Kasumi-1 (cell line): ENCODE measurements around the gene MCUR1.
"Not testable (repeated sequence)": the region's sequence is repeated elsewhere in the genome, so short reads cannot be mapped to it uniquely, and the experiment has no call there.

ENCODE experiments used
- DNase-seq, 2 experiments: peaks; one replicate each; lab custom pipeline; 2025; lab: John Stamatoyannopoulos, UW

The MCUR1 gene

DNA sequence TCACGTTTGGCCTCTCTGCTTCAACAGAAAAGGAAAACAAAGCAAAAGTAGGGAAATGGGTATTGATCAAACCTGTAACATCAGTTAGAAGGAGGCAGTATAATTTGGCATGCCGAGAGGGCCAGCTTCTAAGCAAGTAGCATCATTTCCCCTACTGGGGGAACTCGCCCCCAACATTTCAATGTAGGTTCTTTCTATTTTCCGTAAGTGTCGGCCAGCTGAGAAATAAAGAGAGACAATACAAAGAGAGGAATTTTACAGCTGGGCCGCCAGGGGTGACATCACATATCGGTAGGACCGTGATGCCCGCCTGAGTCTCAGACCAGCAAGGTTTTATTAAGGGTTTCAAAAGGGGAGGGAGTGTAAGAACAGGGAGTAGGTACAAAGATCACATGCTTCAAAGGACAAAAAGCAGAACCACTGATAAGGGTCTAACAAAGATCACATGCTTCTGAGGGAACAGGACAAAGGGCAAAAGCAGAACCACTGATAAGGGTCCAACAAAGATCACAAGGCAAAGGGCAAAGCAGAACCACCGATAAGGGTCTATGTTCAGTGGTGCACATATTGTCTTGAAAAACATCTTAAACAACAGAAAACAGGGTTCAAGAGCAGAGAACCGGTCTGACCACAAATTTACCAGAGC, 14.4 kb upstream of the MCUR1 start:
- DNase-seq = not testable (repeated sequence)

DNA sequence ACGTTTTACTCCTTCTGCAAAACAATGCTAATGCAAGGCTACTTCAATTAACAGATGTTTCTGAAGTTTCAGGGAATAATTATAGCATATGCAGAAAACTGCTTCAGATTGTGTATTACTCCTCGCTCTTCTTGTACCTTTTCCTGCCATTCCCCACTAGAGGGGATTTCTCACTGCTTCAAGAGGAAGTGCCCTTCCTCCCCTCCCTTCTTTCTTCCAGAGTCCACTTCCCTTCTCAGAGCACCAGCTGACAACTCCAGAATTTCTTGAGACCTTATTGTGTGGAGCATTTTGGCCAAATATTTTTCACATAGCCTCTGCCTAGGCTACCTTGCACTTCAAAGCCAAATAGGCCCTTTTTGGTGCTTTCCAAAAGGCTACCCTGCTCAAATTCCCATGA, 12.7 kb upstream of the MCUR1 start:
- DNase-seq = peak in 1 of 2 experiments; percentile 5

DNA sequence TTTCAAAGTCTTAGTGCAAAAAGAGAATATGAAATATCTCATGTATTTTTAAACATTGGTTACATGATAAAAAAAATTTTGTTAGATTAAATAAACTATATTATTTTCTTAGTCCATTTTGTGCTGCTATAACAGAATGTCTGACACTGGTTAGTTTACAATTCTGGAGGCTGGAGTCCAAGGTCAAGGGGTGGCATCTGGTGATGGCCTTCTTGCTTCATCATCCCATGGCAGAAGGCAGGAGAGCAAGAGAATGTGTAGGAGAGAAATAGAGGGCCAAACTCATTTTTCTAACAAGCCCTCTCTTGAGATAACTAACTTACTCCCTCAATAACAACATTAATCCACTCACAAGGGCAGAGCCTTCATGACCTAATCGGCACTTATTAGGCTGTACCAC, 11.5 kb upstream of the MCUR1 start:
- DNase-seq = no peak

DNA sequence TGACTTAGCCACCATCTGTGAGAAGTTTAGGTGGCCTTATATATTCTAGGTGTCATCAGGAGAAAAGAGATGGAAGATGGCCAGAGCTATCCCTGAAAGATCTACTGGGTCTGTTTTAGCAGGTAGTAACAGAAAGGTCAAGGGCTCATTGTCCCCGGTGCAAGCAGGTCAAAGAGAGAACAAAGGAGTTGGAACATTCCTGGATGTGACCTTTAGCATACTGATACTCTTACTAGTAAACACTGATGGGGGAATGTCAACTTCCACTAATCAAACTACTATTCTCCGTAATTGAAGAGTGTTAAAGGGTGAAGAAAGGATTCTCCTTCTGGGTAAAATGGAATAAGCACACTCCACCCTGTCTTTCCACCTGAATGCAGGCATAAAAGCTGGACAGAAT, 4.0 kb upstream of the MCUR1 start:
- DNase-seq = no peak

DNA sequence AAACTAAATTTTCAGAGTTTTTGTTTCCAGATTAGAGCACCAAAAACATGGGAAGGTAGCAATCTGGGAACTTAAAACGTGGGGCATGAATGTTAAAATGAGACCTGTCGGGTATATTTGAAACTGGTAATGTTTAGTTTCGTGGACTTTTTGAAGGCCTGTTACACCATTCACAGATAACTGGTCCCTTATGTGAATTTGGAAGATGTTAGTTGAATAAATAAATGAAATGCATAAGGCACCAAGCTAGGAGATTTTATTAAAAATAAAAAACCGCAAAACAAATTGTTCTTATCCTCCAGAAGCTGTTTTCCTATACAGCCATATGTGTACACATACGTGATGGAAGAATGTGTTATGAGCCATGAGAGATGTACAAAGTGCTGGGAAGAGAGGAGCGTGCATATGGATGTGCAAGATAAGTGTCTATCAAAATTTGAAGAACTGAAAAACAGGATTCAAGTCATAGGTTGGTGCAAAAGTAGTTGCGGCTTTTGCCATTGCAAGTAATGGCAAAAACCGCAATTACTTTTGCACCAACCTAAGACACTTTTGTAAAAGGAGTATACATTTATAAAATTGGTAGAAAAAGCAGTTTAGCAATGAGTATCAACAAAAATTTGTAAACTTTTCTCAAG, 700 bp upstream of the MCUR1 start:
- DNase-seq = peak; percentile 22 to 27

DNA sequence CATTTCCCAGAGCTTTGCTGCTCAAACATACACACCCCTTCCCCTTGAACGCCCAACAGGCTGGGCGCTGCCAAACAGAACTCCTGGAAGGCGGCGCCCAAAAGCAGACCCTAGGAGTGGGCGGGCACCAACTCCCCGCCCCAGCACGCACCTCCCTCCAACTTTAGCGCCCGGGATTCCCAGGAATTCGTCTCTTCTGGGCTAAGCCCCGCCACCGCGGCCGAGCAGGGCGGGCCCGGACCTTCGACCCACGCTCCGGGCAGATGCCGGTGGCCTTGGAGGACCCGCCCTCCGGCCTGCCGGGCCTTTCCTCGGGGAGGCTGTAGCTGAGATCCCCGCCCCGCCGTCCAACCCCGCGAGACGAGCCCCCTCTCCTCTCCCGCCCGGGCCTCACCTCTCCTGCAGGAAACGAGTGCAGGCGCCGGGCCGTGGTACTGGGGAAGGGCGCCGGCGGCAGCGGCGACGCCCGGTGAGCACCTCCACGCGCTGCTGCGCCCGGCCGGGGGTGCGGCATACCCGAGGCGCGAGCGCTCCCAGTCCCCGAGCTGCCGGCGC, 659 bp downstream of the MCUR1 start:
- peak; percentile 69 to 77 for DNase-seq

DNA sequence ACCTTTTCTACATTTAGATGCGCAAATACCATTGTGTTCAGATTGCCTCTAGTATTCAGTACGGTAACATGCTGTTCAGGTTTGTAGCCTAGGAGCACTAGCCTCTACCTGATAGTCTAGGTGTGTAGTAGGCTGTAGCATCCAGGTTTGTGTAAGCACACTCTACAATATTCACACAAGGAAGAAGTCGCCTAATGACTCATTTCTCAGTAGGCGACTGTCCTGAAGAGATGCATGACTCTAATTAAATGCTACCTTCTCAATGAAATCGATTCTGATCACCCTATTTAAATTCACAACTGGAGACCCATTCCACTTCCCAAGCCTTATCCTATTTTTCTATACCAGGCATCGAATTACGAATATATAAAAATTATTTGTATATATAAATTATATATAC, 1.3 kb downstream of the MCUR1 start:
- no peak for DNase-seq

DNA sequence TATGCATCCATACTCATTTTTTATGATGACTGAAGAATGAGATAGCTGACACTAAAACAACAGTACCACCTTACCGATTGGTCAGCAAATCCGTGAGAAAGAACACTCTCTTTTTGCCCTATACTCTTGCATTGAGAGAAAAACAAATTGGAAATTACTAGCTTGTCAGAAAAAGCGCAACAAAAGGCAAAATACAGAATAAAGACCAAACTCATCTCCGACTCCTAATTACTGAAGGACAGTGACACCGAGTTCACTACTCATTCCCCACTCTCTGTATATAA, 2.1 kb downstream of the MCUR1 start:
- no peak for DNase-seq

DNA sequence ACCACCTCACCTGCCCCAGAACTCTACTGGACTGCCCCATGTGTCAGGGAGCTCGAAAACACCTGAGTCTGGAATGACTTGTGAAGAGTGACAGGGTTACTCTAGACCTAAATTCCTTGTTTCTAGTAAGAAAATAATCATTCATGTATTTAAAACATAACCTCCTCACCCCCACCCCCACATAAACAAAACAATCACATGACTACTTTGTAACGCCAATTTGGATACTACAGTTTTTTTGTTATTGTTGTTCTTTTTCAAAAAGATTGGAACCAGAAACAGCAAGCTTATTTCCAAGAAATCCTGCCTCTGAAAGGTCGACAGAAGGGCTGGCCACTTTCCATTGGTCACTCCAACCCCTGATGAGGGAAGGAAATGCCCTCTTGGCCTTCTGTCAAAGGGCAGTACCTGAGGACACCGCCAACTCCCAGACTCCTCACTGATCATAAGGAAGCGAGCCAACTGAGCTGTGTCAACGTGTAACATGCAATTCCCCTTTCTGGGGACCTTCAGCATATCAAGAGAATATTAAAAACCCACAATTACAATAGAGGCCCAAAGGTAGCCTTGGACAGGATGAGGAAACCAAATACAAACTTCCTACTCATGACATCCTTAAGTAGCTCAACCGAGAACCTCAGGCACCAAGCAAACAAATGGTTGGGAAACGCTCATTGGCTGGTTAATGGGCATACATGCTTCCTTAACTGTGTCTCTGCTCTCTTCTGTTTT, 2.6 kb downstream of the MCUR1 start:
- DNase-seq = no peak

DNA sequence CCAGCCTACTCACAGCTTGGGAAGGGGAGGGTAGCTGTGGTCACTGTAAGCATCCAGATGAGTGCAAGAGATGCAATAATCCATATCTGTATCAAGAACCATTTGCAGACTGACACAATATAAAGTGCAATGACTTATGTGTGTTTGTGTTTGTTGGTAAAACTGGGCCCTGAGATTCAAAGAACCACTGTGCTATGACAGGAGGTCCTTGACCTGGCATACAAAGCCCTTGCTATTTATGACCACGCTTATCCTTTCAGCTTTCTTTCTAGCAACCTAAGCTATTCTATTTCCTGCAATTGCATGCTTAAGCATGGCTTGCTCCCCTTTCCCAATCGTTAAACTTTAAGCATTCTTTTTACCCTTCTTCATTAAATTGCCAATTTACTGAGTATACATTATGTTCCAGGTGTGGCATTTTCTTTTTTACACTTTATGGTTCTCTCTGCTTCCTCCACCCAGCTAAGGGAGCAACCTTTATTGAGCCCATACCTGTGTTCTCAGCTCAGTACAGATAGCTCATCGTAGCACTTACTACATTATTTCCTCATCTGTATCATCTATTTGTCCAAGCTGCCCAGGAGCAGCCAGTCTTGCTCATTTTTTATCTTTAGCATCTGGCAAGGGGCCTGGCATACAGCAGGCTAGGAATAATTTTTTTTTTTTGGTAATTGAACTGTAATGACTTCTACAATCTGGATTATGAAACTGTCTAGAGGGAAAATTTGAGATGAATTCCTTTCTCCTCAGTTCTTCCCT, 3.5 kb downstream of the MCUR1 start:
- no peak for DNase-seq

DNA sequence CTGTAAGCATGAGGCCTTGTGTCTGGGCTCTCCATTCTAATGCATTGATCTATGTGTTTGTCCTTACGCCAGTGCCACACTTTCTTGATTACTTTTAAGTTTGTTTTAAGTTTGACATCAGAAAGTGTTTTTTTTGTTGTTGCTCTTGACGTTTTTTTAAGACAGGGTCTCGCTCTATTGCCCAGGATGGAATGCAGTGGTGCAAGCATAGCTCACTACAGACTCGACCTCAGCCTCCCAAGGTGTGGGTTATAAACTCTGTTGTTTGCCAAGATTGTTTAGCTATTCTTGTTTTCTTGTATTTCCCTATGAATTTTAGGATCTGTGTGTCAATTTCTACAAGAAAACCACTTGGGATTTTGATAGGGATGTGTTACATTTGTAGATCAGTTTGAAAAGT, 5.6 kb downstream of the MCUR1 start:
- DNase-seq = no peak

DNA sequence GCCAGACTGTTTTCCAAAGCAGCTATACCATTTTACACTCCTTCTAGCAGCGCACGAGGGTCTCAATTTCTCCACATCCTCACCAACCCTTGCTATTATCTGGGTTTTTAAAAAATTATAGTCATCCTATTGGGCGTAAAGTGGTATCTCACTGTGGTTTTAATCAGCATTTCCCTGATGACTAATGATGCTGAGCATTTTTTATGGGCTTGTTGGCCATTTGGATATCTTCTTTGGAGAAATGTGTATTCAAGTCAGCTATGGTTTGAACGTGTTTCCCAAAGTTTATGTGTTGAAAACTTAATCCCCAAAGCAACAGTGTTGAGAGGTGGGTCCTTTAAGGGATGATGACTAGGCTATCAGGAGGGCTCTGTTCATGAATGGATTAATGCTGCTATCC, 6.7 kb downstream of the MCUR1 start:
- no peak for DNase-seq

DNA sequence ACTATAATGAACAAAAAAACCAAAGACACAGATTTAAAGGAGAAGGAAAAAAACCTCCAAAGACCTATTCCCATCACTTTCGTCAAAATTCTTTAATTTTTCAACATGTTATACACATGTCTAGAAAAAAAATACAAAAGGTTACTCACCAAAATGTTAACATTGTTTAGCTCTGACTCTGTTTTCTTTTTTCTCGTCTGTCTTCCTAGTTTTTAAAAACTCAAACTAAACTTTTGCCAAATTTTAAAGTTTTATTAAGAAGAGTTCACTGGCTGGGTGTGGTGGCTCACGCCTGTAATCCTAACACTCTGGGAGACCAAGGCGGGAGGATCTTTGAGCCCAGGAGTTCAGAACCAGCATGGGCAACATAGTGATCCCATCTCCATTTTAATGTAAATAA, 10.8 kb downstream of the MCUR1 start:
- no peak for DNase-seq

DNA sequence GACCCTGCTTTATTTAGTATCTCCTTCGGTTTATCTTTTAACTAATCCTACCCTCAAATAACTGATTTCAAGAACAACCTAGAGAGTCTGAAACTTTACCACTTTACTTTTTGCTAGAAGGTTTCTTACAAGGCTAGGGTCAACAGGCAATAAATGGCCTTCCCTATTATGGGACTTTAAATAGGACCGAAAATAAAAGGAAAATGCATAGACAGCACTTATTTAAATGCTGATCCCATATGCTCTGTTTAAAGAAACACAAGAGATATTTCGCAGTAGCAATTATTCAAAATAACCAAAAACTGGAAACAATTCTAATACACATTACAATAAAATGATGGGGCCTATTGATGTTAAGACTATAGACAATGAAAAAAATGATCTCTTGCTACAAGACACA, 13.7 kb downstream of the MCUR1 start:
- DNase-seq = no peak

DNA sequence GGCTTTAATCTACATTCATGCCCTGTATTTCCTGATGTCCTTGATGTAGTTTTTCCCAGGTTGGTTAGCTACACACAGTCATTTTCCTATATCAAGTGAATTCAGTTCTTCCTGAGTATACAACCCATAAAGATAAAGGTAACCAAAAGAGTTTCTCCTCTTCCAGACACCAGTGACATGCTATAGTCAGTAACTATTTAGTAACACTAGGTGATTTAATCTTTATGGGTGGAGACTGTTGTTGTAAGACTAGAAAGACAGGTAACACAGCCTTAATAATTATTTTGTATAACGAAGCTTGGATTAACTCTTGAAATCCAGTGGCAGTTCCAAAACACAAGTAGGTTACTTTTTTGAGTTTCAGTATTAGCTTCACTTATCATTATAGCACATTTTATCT, 17.6 kb downstream of the MCUR1 start:
- DNase-seq = no peak

DNA sequence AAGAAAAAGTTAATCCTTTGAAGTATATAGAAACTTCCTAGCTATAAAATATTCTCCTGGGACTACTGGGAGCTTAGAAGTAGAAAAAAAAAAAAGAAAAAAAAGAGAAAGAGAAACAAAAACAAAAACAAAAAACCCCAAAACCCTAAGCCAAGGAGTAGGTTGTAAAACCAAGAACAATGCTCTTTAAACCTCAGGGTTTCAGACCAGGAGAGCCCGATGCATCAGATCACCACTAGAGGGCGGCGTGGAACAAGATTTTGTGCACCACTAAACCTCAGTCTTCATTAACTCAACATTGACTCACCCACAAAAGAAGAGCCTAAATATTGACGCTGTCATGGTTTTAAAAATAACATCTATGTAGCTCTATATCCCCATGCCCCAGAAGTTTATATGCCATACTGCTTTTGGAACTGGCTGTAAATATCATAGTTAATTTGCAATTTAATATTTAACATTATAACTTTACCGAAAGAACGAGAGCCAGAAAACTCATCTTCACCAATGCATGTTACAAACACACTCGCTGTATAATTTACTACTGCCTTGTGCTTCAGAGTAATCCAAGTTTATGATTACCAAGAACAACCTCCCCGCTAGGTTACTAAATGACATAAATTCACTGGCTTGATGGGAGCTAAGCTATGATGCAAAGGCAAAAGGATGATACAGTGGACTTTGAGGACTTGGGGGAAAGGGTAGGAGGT, 19.2 kb downstream of the MCUR1 start:
- peak; percentile 81 to 87 for DNase-seq

DNA sequence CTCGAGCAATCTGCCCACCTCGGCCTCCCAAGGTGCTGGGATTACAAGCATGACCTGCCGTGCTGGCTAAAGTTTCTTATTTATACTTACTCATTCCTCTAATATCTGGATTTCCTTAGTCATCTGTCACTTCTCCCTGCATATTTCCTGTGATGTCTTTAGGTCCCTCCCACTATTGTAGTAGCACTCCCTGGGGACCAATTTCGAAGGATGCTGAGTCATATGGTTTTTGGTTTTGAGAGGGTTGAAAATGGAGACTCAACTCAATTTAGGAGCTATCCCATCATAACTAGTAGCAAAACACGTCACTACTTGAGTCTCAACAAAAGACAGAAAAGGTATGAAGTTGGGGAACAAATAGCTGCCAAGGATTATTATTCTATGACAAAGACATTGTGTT, 20.2 kb downstream of the MCUR1 start:
- DNase-seq = no peak

DNA sequence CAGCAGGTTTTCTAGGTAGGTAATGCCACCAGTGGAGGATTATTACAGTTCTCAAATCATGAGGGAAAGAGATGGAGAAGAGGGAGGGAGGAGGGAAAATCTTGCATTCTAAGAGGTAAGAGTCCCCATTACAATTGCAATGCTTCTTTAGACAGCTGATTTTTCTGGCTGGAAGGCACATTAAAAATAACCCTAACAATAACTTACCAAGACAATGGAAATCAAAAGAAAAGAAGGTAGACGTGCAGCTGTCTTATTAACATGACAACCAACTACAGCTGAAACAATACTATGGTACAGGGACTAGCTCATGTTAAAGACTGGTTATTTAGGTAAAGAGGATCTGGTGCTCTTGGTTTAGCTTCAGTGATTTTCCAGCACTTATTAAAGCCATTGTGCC, 24.6 kb downstream of the MCUR1 start:
- DNase-seq = no peak

DNA sequence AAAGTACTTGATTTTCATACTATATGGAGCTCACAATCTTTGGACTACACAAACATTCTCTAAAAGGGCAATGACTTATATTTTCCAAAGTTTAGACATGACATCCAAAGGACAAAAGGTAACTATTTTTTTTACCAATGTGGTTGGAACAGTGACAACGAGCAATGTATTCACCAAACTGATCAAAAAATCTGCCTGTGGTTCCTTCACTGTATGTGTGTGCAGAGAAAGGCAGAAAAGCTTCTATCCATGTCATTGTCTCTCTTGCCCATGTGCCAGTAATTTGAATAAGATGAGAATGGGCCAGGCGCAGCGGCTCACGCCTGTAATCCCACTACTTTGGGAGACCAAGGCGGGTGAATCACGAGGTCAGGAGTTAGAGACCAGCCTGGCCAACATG, 25.5 kb downstream of the MCUR1 start:
- DNase-seq = no peak

DNA sequence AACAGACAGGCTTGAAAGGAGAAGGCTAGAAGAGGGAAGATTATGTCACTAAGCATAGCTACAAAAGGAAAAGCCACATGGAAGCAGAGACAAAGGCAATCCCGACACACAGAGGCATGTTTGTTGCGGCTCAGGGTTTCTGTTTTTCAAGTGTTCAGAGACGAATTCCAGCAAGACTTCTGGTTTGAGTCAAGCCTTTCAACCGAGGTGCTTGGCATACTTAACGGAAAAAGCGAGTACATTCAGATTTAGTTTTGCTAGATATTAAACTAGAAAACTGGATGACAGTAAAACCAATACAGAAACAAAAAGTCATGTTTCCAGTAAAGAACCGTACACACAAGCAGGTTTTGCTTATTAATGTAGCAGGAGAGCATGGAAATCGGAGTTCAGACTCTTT, 27.2 kb downstream of the MCUR1 start:
- no peak for DNase-seq

DNA sequence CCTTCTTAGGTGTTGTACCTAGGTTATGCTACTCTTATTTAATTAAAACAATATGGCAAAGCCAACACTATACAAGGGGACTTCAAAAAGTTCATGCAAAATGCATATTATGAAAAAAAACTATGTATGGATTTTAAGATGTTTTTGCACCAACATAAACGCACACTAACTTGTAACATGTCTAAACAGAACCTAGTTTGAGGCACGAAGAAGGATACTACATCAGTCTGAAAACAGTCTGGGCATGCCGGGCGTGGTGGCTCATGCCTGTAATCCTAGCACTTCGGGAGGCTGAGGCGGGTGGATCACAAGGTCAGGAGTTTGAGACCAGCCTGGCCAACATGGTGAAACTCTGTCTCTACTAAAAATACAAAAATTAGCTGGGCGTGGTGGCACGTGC, 34.2 kb downstream of the MCUR1 start:
- not testable (repeated sequence) for DNase-seq

DNA sequence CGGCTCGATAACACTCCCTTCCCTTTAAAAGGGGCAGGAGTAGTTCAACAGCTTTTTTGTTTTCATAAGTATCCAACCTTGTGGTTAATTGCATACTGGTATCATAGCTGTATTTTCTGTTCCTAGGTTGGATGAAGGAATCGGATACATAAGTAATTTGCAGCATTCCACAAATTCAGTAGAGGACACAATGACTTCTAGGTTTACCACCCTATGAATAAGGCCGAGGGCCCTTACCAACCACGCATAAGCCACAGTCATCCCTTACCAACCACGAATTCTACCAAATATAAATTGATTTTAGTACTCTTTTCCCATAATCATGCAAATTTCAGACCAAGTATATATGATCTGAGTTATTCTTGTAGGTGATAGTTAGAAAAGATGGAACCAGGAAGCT, 36.3 kb downstream of the MCUR1 start:
- DNase-seq = no peak
